NCI-H345 treated with DMSO at 0.1 percent for 48 hours (cell line): ENCODE data around the gene EFR3B.

ENCODE experiments used
- DNase-seq: peaks from one replicate; lab custom pipeline; 2025; ENCODE audit not compliant: unreplicated experiment; lab: John Stamatoyannopoulos, UW

EFR3B gene

DNA sequence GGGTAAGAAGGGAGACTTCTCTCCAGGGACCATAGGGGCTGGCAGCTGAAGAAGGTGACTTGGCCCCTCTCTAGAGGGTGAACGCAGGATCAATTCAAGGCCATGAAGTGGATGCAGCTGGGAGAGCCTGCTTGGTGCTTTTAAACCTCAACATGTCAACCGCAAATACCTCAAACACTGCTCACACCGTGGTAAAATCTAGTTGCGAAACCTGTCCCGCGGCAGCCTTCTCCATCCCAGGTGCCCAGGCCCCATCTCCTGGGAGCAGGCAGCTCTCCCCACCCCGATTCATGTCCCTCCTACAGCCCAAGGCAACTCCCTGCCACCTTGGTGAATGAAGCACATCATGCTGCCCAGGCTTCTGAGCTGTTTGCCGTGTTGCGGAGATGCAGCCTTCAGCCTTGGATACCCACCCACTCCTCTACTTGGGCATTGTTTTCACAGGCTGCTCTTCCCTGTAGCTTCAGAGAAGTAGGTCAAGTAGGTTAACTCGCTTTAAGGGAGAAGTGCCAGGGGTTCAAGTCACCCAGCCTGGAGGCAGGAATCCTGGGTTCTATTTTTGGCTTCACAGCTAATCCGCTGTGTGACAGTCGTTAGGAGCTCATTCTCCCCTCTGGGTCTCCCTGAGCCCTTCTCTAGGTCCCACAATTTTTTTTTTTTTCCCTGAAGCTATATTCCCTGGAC, 6.2 kb upstream of the EFR3B start:
- no peak for DNase-seq

DNA sequence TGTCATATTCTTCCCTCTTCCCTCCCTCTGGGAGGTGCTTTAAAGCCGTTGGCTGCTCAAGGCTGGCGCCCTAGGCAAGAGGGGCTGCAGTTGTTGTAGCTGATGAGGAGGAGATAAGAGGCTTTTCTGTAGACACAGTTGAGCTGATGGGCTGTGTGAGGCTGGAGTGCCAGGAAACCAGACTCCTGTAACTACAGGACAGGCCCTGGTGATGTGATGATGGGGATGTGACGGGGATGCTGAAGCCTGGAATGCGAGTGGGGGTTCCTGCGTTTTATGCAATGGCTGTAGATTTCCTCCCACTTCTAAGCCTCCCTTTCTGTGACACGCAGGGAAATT, 5.7 kb upstream of the EFR3B start:
- peak; percentile 12 for DNase-seq

DNA sequence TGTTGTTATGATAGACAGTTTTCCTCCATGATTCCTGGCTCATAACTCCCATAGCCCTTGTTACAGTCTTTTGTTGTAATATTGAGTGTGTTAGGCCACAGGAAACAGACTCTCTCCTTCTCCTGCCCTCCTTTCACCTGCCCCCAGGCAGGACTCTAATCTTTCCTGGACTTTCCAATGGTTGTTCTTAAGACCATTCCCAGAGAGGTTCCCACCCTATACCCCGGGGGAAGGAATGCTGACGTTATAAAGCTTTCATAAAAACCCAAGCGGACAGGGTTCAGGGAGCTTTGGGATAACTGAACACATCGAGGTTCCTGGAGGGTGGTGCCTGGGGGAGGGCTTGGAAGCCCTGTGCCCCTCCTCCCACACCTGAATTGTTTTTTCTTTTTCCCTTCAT, 2.8 kb upstream of the EFR3B start:
- no peak for DNase-seq

DNA sequence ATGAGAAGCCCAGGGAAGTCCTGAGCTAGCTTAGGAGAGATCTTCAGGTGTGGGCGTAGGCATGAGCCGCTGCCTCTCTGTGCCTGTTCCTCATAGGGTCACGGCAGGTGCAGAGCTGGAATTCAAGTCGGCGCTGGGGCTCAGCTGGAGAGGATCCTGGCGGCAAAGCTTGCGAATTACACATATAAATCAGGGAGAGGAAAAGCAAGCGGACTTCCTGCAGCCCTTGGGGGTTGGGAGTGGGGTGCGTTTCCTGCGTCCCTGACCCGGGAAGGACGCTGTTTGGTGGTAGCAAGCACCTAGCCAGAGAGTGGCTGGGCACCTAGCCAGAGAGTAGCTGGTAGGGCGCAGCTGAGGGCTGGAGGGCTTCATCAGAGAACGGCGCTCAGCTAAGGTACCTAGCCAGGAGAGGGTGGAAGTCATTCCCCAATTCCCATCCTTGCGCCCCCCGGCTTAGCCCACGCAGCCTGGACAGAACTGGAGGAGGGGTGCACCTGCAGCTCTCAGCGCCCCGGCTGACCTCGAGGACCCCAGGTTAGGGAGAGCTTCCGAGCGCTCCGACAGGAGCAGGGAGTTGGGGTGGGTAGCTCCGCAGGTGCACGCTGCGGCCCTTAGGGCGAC, 459 bp upstream of the EFR3B start:
- peak; percentile 85 for DNase-seq

DNA sequence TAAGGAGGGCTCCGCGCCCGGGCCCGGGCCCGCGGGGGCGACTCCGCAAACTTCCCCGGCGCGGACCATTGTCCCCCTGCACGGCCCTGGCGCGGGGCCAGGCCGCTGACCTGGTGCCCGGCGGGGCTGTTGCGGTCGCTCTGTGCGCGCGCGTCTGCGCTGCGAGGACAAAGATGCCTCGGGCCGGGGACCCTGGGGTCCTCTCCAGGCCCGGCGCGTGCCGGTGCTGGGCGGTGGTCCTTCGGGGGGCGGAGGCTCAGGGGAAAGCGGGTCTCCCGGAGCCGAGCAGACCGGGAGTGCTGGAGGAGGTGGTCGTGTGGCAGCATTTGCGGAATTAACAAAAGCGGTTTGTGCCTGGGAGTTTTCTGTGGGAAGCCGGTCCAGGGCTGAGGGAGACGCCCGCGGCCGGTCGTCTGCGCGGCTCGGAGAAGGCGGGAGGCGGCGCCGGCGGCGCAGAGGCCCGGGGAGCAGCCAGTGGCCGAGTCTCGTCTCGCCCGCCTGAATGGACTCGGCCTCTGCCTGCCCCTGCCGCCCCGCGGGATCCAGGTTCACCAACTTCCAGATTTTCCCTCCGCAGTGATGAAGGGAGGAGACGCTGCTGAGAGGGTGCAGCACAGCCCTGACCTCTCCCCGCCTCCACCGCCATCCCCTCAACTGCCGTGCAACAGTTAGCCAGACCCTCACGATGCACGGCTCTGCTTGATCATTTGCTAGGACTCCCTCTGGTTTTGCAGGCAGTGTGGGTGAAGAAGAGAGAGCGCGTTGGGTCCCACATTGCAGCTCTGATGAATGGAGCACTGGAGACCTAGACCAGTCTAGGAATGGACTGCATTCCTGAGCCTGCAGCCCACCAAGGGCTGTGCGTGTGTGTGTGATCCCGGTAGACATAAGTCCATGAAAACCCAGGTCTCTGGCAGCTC, 705 bp downstream of the EFR3B start:
- DNase-seq = no peak

DNA sequence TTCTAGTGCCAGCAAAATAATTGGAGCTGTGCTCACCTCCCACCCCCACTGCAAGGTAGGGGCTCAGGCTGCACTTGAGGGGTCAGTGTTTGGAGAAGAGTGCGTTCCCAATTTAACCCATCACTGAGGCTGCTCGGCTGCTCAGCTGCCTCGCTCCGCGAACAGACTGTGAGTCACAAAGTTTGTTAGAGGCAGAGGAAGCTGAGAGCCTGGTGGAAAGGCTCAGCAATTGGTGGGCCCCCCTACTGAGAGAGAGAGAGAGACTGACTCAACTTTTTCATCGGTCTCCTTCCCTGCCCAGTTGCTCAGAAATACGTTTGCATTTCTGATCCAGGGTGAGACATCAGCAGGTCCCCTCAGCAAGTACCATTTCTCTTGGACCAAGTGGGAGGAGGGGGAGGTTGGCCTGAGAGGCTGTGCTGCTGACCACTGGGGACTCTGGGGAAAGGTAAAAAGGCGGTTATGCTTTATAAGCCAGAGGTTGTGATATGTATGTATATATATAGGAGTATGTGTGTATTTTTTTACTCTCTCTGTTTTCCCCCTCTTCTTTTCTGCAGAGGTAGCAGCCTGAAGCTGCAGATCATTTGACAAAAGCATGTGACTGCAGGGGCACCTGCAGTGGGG, 1.5 kb downstream of the EFR3B start:
- no peak for DNase-seq

DNA sequence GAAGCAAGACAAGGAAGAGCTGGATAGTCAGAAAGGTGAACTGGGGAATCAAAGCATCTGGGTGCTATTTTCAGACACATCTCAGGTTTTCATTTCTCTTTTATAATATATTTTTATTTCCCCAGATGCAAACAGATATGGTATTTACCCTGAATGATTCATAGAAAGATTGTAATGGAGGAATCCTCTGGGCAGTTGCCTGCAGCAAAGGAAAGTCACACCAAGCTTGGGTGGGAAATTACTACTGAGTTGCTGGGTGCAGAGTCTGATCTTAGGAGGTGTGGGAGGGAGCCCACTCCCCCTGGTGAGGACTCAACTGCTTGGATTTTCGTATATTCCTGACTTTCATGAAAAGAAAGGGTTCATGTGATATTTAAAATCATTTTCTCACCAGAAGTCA, 2.1 kb downstream of the EFR3B start:
- DNase-seq = no peak

DNA sequence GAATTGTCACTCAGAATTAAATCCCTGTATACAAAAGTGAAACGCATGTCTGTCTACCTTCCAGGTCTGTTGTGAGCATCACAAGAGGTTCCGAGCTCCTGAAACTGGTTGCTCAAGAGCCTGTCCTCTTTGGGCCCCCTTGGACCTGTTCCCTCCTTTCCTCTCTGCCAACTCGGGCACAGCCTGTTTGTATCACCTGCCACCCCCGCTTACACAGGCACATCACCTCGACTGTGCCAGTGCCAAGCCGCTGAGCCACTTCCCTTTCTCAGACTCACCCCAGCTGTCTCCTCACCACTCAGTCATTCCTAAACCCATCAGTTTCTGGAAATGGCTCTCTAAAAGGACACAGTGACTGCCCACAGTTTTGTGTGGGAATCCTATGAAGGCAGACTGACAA, 3.1 kb downstream of the EFR3B start:
- no peak for DNase-seq

DNA sequence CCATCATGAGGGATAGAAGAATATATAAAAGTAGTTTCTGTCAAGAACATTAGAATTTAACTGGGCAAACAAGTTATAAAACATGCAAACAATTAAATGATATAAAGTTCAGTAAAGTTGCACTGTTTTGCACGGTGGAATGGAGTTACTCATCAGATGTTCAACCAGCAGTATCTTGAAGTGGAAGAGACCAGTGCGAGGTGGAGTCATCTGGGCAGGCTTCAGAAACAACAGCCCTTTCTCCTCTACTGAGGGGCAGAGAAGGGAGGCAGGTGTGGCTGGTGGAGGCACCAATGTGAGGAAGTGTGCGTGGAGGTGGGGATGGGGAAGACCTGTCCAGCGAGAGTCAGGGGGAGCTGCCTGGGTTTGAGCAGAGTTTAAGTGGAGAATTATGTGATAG, 7.5 kb downstream of the EFR3B start:
- DNase-seq = no peak

DNA sequence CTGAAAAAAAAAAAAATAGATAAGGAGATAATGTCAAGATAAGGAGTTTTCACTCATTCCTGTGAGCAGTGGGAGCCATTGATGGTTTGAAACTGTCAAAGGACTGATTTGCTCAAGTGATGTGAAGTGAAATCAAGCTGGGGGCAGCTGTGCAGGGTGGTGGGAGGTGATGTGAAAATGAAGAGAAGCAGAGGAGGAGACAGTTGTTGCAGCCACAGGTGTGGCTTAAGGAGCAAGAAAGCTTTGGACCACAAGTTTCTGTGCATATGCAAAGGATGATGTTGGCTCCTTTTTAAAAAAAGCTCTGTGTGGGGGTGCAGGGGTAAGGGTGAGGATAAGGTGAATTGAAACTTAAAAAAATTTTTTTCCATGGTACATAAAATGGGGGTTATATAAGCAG, 8.3 kb downstream of the EFR3B start:
- DNase-seq = no peak

DNA sequence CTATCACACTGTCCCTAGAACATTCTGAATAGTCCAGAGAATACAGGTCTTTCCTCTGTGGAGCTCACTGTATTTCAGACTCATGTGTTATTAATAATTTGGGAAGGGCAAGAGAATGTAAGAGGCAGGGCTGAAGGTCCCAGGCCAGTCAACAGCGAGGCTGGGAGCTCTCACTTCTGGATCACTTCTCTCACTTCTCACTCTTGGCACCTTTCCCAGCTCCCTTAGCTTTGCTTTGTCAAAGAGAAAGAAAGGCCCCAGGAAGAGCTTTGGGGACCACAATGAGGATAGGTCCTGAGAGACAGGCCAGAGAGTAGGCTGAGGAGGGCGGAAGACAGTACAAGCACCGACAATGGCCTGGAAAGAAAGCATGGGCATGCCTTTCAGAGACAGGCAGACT, 11.2 kb downstream of the EFR3B start:
- DNase-seq = peak; percentile 39

DNA sequence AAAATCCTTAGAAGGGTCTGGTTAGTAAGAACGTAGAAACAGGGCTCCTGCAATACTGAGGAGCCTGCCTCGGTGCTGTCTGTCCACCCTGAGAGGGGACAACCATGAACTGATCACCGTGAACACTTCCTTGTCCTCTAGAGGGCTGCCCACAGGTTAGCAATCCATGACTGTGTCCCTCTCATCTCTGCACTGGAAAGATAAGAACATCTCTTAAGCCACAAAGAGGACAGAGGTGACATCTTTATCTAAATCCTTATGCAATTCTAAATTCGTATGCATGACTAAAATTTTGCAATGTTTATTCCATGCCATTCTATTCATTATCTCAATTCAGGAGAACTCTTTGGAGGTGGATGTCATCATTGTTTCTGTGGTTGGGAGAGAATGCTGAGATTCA, 12.8 kb downstream of the EFR3B start:
- DNase-seq = no peak

DNA sequence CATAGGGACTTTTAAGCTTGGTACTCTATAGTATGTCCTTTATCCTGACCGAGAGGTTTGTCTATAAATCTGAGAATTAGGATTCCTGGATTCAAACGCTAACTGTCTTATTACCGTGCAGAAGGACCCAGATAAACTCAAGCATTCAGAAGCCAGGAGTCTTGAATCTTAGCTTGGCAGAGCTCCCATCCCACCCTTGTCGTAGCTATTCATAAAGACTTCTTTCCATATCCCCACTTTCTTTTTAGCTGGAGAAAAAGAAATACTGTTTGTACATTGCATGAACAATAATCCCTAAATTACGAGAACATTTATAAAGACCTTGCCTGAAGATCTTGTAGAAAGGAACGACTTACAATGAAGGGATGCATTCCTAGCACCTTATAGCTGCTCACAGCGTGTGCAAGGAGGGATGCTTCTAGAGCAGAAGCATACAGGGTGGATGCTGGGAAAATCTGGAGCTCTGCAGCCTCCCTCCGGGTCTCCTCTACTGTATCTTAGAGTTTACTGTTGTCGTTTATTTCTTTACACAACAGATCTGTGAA, 13.6 kb downstream of the EFR3B start:
- DNase-seq = no peak

DNA sequence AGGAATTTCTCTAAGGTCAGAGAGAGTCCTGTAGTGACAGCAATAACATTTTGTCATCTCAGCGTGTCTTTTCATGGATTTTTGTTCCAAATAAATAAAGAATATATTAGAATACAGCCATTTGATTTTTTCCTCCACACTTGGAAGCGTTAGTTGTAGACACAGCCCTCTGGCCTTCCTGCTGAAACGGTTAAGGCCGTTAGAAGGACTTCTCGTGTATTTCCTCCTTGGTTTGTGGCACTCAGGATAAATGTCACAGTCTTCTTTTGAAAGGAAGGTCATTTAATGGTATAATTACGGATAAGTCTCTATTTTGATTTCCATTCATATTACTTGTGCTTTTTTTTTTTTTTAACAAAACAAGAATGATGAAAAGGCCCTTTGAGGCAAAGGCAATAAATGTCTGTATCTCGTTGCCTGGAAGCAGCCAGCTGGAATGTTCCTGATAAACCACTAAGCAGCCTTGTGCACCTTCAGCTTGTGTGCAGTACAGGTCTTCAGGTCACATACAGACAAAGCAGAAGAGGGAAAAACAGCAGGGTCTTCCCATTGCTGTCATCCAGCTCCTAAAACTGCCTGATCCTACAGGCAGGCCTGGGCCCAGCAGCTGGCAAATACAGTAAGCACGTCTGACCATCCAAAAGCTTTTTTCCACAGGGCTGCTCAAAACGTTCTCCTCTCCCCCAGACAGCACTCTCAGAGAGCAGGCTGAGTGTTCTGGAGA, 14.4 kb downstream of the EFR3B start:
- DNase-seq = no peak

DNA sequence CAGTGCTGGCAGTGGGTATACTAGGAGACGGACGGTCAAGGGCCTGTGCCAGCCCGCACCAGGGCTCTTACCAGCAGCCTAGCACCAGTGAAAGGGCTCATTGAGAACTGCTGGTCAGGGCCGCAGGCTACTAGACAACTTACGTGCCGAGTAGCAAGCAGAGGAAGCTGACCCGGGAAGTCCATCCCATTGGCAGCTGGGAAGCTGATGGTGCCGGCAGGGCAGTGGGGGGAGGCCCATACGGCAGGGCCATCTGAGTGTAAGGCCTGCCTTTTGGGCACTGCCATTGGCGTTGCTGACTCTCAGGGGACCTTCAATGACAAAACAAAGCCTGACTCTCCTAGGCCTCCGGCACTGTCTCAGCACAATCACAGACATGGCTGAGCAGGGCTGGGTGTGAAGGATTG, 20.6 kb downstream of the EFR3B start:
- no peak for DNase-seq

DNA sequence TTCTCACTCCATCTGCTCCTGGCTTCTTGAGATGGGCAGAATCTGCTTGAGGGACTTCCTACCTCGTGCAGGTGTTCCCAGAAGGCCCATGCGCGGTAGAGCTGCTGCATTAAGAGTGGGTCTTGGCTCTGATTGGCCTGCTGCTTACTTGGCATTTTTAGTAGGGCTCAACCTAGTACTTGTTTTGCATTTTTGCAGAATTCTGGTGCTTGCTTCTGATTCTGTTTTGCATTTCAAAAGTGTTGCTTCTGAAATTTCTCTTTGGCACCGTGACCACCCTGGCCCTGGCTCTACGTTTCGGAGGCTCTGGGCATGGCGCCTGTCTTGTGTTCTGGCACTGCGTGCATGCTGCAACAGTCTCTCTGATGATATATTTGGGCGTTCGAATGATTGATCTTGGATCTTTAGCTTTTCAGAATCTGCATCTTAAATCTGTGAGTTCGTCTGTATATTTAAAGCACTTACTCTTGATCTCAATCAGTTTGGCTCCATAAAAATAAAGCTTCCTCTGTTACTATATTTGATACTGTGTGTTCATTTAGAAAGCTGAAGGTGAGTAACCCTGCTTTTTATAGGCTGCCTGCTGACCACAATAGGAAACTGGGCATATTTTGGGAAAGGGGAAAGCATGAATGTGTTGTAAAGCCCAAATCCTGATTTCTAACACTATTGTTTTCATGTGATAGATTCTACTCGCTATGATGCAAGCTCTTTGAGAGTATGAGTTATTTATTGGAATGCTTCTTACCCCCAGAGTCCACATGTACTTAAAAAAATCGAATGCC, 22.2 kb downstream of the EFR3B start:
- DNase-seq = no peak

DNA sequence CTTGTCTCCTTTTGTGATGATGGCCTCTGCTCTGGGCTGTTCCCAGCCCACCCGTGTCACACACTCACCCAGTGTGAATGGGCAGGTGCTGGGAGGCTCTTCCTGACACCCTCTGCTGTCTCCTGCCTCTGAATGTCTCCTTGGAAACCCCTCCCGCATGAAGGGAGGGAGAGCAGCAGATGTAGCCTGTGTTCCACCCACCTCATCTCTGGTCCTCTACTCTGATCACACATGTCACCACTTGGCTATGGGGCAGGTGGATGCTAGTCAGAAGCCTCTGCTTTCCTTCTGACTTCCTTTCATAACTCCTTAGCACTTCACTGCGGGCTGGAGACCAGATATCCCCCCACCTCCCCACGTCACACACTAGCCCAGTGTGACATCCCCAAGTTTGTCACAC, 23.9 kb downstream of the EFR3B start:
- DNase-seq = no peak

DNA sequence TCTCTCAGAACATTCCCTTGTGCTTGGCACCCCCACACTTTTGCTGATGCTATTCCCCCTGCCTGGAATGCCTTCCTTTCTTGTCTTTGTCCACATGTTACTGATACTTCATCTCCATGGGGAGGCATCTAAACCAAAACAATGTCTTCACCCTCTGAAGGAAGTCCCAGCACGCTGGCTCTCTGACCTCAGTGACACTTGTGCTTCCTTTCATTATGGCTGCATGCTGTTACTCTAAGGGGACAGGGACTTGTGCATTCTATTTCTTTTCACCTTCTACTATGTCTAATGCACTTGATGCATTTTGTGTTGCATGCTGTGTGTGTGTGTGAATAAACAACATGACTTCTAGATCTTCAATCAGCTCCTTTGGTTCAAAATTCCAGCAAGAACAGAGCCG, 24.6 kb downstream of the EFR3B start:
- DNase-seq = no peak

DNA sequence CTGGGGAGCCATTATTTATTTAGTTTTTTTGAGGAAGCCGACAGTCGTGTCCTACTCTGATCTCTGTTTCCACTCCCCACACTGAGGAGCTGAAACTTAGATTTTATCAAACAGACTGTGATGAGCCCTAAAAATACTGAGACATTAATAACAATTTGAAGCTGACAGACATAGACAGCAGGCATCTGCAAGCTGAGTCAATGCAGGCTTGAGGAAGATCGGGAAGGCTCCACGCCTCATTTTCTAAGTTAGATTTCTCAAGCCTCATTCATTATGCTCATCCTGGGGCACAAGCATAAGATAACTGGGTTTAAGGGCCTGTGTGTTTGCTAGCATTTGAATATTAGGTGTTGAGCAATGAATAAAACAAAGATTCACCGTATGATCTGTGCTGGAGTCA, 26.3 kb downstream of the EFR3B start:
- DNase-seq = no peak

DNA sequence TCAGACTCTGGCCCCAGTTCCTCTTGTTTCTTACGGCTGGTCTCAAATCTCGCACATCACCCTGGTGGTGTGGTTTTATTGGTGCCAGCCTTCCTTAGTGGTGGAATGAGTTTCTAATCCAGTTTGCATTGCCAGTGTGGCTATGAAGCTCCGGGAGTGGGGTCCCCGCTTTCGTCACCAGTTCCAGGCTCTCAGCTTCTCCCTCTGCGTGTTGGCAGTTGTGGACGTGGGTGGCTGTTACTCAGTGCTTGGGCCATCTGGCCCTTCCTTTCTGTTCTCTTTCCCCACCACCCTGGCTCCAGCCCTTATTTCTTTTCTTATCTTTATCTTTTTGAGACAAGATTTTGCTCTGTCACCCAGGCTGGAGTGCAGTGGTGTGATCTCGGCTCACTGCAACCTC, 30.1 kb downstream of the EFR3B start:
- no peak for DNase-seq
